OCI-LY3 (cell line): ENCODE results near the gene KMO.

Experiments
- H2AFZ ChIP-seq: fragments of 200-600, 300-600 bp; shearing (Covaris generic); 2 replicates; pipeline ENCODE4 v1.6.0; 2014; ENCODE audit warnings: antibody characterized with exemption, low read depth, low read length
- H3K27ac ChIP-seq: fragments of 200-600, 300-600 bp; sonication (generic); 2 replicates; pipeline ENCODE4 v1.5.1; 2014; ENCODE audit warnings: mild to moderate bottlenecking, low read length, moderate library complexity, mixed read lengths
- H3K27me3 ChIP-seq: fragments of 200-600, 300-600 bp; sonication (generic); 2 replicates; pipeline ENCODE4 v1.6.1; 2014; ENCODE audit warnings: low read depth, low read length, mixed read lengths
- H3K36me3 ChIP-seq: fragments of 200-600, 300-600 bp; sonication (generic); replicated peaks from 2 replicates; pipeline ENCODE3; 2014; ENCODE audit warnings: low read depth, low read length, mixed read lengths
- H3K4me1 ChIP-seq: fragments of 300-600, 200-600 bp; sonication (generic); 2 replicates; pipeline ENCODE4 v1.6.1; 2014; ENCODE audit warnings: low read length, mixed read lengths
- H3K4me2 ChIP-seq: fragments of 200-600, 300-600 bp; sonication (generic); 2 replicates; pipeline ENCODE4 v1.6.1; 2014; ENCODE audit warnings: low read length, mixed read lengths
- H3K4me3 ChIP-seq: fragments of 300-600, 200-600 bp; sonication (generic); 2 replicates; pipeline ENCODE4 v1.5.1; 2014; ENCODE audit warnings: antibody characterized with exemption, mild to moderate bottlenecking, low read length, moderate library complexity
- H3K79me2 ChIP-seq: fragments of 300-600, 200-600 bp; shearing (Covaris generic); 2 replicates; pipeline ENCODE4 v1.6.1; 2014; ENCODE audit warnings: mild to moderate bottlenecking, low read length, mixed read lengths
- H3K9ac ChIP-seq: fragments of 300-600, 200-600 bp; shearing (Covaris generic); 2 replicates; pipeline ENCODE4 v1.6.0; 2014; ENCODE audit warnings: mild to moderate bottlenecking, low read length, moderate library complexity
- H3K9me3 ChIP-seq: fragments of 200-600, 300-600 bp; shearing (Covaris generic); 2 replicates; pipeline ENCODE4 v1.6.1; 2014; ENCODE audit warnings: low read length, mixed read lengths; ENCODE audit not compliant: insufficient read depth
- H4K20me1 ChIP-seq: fragments of 200-600, 300-600 bp; sonication (generic); 2 replicates; pipeline ENCODE4 v1.6.1; 2016; ENCODE audit warnings: low read length, mixed read lengths; ENCODE audit not compliant: insufficient read depth
- CTCF ChIP-seq: fragments of 200-600, 300-600 bp; sonication (generic); IDR thresholded peaks from 2 replicates; pipeline ENCODE4 v1.5.1; 2014; ENCODE audit warnings: antibody characterized with exemption, low read length, low read depth
- EZH2phosphoT487 ChIP-seq: fragments of 200-600 bp; shearing (Covaris generic); IDR thresholded peaks from 2 replicates; pipeline ENCODE4 v1.6.1; 2018; ENCODE audit warnings: antibody characterized with exemption, mixed run types, low read depth

KMO gene

GRCh38 chr1:241622669-241623068 lies 90.5 kb downstream of the KMO start:
- Histone ChIP-seq H3K9me3 (no peaks in the 10 kb centered on the region), H4K20me1 (no peaks in the 10 kb centered on the region; the same call in 1 of the 2 replicates), H3K79me2 (no peaks in the 10 kb centered on the region), H3K27me3 (no peaks in the 10 kb centered on the region), H2AFZ (no peak overlapping the region), H3K4me2 (no peak overlapping the region), H3K9ac (no peak overlapping the region), H3K4me1 (peaks cover 5% of the 10 kb centered on the region), H3K4me3 (no peak overlapping the region), H3K36me3 (peaks cover 3% of the 10 kb centered on the region), H3K27ac (no peak overlapping the region)
- TF ChIP-seq CTCF, result no peak
- TF ChIP-seq EZH2phosphoT487, result no peak

GRCh38 chr1:241624935-241625334 lies 92.8 kb downstream of the KMO start:
- TF ChIP-seq EZH2phosphoT487 (no peak), CTCF (no peak)
- Histone ChIP-seq H3K4me1 (peaks cover 12% of the 10 kb centered on the region), H3K27me3 (no peaks in the 10 kb centered on the region), H3K4me2 (no peak overlapping the region), H3K27ac (no peak overlapping the region), H4K20me1 (no peaks in the 10 kb centered on the region; the same call in 1 of the 2 replicates), H3K79me2 (no peaks in the 10 kb centered on the region), H3K36me3 (no peaks in the 10 kb centered on the region), H3K9ac (no peak overlapping the region), H3K9me3 (no peaks in the 10 kb centered on the region), H2AFZ (no peak overlapping the region), H3K4me3 (no peak overlapping the region)

- H3K4me2 ChIP-seq, result peak overlapping the region; percentile 9; the same call in 1 of the 2 replicates
- peak; percentile 84 for TF ChIP-seq CTCF
- TF ChIP-seq EZH2phosphoT487, result no peak
- no peak overlapping the region for H3K27ac ChIP-seq
- peaks cover 12% of the 10 kb centered on the region for H3K4me1 ChIP-seq
- H2AFZ ChIP-seq, result no peak overlapping the region
- H3K9ac ChIP-seq, result no peak overlapping the region
- no peak overlapping the region for H3K4me3 ChIP-seq
- no peaks in the 10 kb centered on the region for H3K27me3 ChIP-seq
- H3K9me3 ChIP-seq, result no peaks in the 10 kb centered on the region
- H4K20me1 ChIP-seq, result no peaks in the 10 kb centered on the region
- H3K79me2 ChIP-seq, result no peaks in the 10 kb centered on the region; the same call in 1 of the 2 replicates
- peaks cover 6% of the 10 kb centered on the region for H3K36me3 ChIP-seq
Observed at GRCh38 chr1:241627453-241628259, 95.5 kb downstream of the KMO start.

GRCh38 chr1:241630005-241630404 lies 97.8 kb downstream of the KMO start:
- TF ChIP-seq EZH2phosphoT487 (no peak), CTCF (no peak)
- Histone ChIP-seq H3K36me3 (peaks cover 27% of the 10 kb centered on the region), H3K27me3 (no peaks in the 10 kb centered on the region), H2AFZ (no peak overlapping the region), H3K9ac (no peak overlapping the region), H4K20me1 (no peaks in the 10 kb centered on the region), H3K4me3 (no peak overlapping the region), H3K27ac (no peak overlapping the region), H3K79me2 (peaks cover 15% of the 10 kb centered on the region), H3K4me1 (peaks cover 12% of the 10 kb centered on the region), H3K4me2 (no peak overlapping the region), H3K9me3 (no peaks in the 10 kb centered on the region)
